ENCODE results near the gene FADS3.
A peak's percentile ranks its signal among the peaks of the same experiment; 100 is the strongest.

FADS3 gene

GRCh38 chr11:61834278-61835048 lies 56.9 kb downstream of the FADS3 start:
- DNase-seq (ENCODE audit: low read depth in 2 of 2), result peak; percentile 26 to 39

- no peak for DNase-seq (ENCODE audit: low read depth in 2 of 2)
Observed at GRCh38 chr11:61833926-61834277, 57.4 kb downstream of the FADS3 start.

- DNase-seq (ENCODE audit: low read depth in 2 of 2), result no peak
Observed at GRCh38 chr11:61833471-61833870, 57.9 kb downstream of the FADS3 start.

GRCh38 chr11:61832754-61833153 lies 58.6 kb downstream of the FADS3 start:
- no peak for DNase-seq (ENCODE audit: low read depth in 2 of 2)

- no peak for DNase-seq (ENCODE audit: low read depth in 2 of 2)
Observed at GRCh38 chr11:61832207-61832606, 59.1 kb downstream of the FADS3 start.

- DNase-seq (ENCODE audit: low read depth in 2 of 2), result no peak
Observed at GRCh38 chr11:61830237-61831105, 60.9 kb downstream of the FADS3 start.

GRCh38 chr11:61829806-61830205 lies 61.5 kb downstream of the FADS3 start:
- DNase-seq (ENCODE audit: low read depth in 2 of 2), result no peak

- DNase-seq (ENCODE audit: low read depth in 2 of 2), result no peak
Observed at GRCh38 chr11:61828629-61829407, 62.5 kb downstream of the FADS3 start.

GRCh38 chr11:61828379-61828628 lies 63.0 kb downstream of the FADS3 start:
- DNase-seq (ENCODE audit: low read depth in 2 of 2), result no peak

- DNase-seq (ENCODE audit: low read depth in 2 of 2), result peak; percentile 62 to 72
Observed at GRCh38 chr11:61827571-61828378, 63.6 kb downstream of the FADS3 start, which contains the start of gene FADS2. Gene FADS2, plus strand, starts transcription at chr11:61828300. Its CDS starts 91 bp downstream, at chr11:61828391.

- no peak for DNase-seq (ENCODE audit: low read depth in 2 of 2)
Observed at GRCh38 chr11:61826930-61827570, 64.3 kb downstream of the FADS3 start.
